GM23248 (cell line): ENCODE data around the gene PDE8B. TPM values are rescaled to one million over a fixed set of nuclear protein-coding genes. Genes with fewer than 3 reads are reported as not detected.

Experiments used
- DNase-seq: peaks from one replicate; pipeline ENCODE4 v3.0.0-alpha.2; 2015
- H2AFZ ChIP-seq: fragments of 200-600 bp; sonication (generic); 2 replicates; pipeline ENCODE4 v1.6.1; 2016; ENCODE audit warnings: antibody characterized with exemption
- H3F3A ChIP-seq: fragments of 200-600 bp; sonication (generic); 2 replicates; pipeline ENCODE4 v1.6.1; 2016; ENCODE audit warnings: mild to moderate bottlenecking, antibody characterized with exemption, mixed run types; ENCODE audit not compliant: insufficient read depth
- H3K27ac ChIP-seq: fragments of 200-600 bp; sonication (generic); 2 replicates; pipeline ENCODE4 v1.5.1; 2016; ENCODE audit warnings: mild to moderate bottlenecking
- H3K27me3 ChIP-seq: fragments of 200-600 bp; sonication (generic); replicated peaks from 2 replicates; pipeline ENCODE4 v1.6.1; 2016; ENCODE audit warnings: mild to moderate bottlenecking; ENCODE audit not compliant: insufficient read depth
- H3K36me3 ChIP-seq: fragments of 200-600 bp; sonication (generic); 2 replicates; pipeline ENCODE4 v1.6.1; 2016; ENCODE audit warnings: low read depth, mild to moderate bottlenecking
- H3K4me1 ChIP-seq: fragments of 200-600 bp; sonication (generic); 2 replicates; pipeline ENCODE4 v1.6.1; 2016; ENCODE audit warnings: mild to moderate bottlenecking; ENCODE audit not compliant: insufficient read depth
- H3K4me2 ChIP-seq: fragments of 200-600 bp; sonication (generic); one replicate; pipeline ENCODE4 v1.6.1; 2016; ENCODE audit warnings: mild to moderate bottlenecking; ENCODE audit not compliant: unreplicated experiment
- H3K4me3 ChIP-seq: fragments of 200-600 bp; sonication (generic); 2 replicates; pipeline ENCODE4 v1.5.1; 2016; ENCODE audit warnings: mild to moderate bottlenecking
- H3K79me2 ChIP-seq: fragments of 200-600 bp; sonication (generic); 2 replicates; pipeline ENCODE4 v1.6.1; 2016; ENCODE audit warnings: mild to moderate bottlenecking; ENCODE audit not compliant: insufficient read depth
- H3K9ac ChIP-seq: fragments of 200-600 bp; sonication (generic); 2 replicates; pipeline ENCODE4 v1.6.1; 2016; ENCODE audit warnings: mild to moderate bottlenecking
- H3K9me2 ChIP-seq: fragments of 200-600 bp; sonication (generic); 2 replicates; pipeline ENCODE4 v1.6.1; 2016; ENCODE audit warnings: mixed run types, mild to moderate bottlenecking, moderate library complexity; ENCODE audit not compliant: insufficient read depth
- H3K9me3 ChIP-seq: fragments of 200-600 bp; sonication (generic); one replicate; pipeline ENCODE4 v1.6.1; 2017; ENCODE audit warnings: low read depth
- H4K20me1 ChIP-seq: fragments of 200-600 bp; sonication (generic); 2 replicates; pipeline ENCODE4 v1.6.0; 2016; ENCODE audit not compliant: insufficient read depth
- EZH2 ChIP-seq: fragments of 200-600 bp; sonication (generic); IDR thresholded peaks from 2 replicates; pipeline ENCODE4 v1.6.1; 2018; ENCODE audit warnings: antibody characterized with exemption, mild to moderate bottlenecking; ENCODE audit not compliant: insufficient read depth, poor library complexity, severe bottlenecking
- EZH2phosphoT487 ChIP-seq: fragments of 200-600 bp; sonication (generic); IDR thresholded peaks from 2 replicates; pipeline ENCODE4 v1.6.1; 2018; ENCODE audit warnings: antibody characterized with exemption, moderate library complexity, mild to moderate bottlenecking, low read depth; ENCODE audit not compliant: insufficient read depth
- WGBS, 2 experiments: methylation state at CpG; one replicate each; pipeline ENCODE4 v1.1.6; 2015 to 2017; ENCODE audit warnings: low lambda C conversion rate in 2 of 2, low coverage in 1 of 2; ENCODE audit errors: missing lambda C conversion rate in 2 of 2; 5-methylcytosine and 5-hydroxymethylcytosine counted together
- in situ Hi-C: fragments of 300-500 bp; cut with MboI; formaldehyde crosslinking; loops from 2 replicates; pipeline ENCODE4 v1.15.0; 2020
- polyA plus RNA-seq: library from polyadenylated mRNA; unstranded; fragments of >200 nt; fragmentation: Nextera tagmentation; extraction: Ambion mirVana; gene quantifications from 2 replicates; pipeline ENCODE4 v1.2.1, GENCODE V29; 2016
- total RNA-seq: library from RNA; depleted of rRNA; stranded (reverse); fragments of >200 nt; shearing (Covaris generic); gene quantifications from 2 replicates; pipeline ENCODE4 v1.2.3, GENCODE V29; 2014

PDE8B gene
- total and polyA plus RNA-seq, 2 experiments from 2014 or later: 0.40 TPM; not detected in 1

GRCh38 chr5:77318060-77318459 lies 107.6 kb downstream of the PDE8B start:
- Histone ChIP-seq H3K36me3 (no peaks in the 10 kb centered on the region), H3K27ac (no peak overlapping the region), H3K9ac (no peak overlapping the region), H3F3A (no peaks in the 10 kb centered on the region), H3K4me1 (peaks cover 7% of the 10 kb centered on the region; the same call in 1 of the 2 replicates), H3K4me2 (no peak overlapping the region), H3K9me3 (no peaks in the 10 kb centered on the region), H3K79me2 (no peaks in the 10 kb centered on the region), H4K20me1 (no peaks in the 10 kb centered on the region), H2AFZ (no peak overlapping the region), H3K4me3 (no peak overlapping the region), H3K9me2 (no peaks in the 10 kb centered on the region), H3K27me3 (no peaks in the 10 kb centered on the region)
- 68 to 72% methylated on average over 2 of the region's 2 CpGs for WGBS, 2 experiments
- TF ChIP-seq EZH2 (no peak), EZH2phosphoT487 (no peak)
- in situ Hi-C loops: no loop called here
- DNase-seq: no peak

GRCh38 chr5:77319117-77319804 lies 108.8 kb downstream of the PDE8B start:
- Histone ChIP-seq H3K9me2 (no peaks in the 10 kb centered on the region), H3K9ac (no peak overlapping the region), H3K9me3 (no peaks in the 10 kb centered on the region), H3K4me2 (no peak overlapping the region), H2AFZ (no peak overlapping the region), H4K20me1 (no peaks in the 10 kb centered on the region), H3K27me3 (no peaks in the 10 kb centered on the region), H3K79me2 (no peaks in the 10 kb centered on the region), H3K36me3 (no peaks in the 10 kb centered on the region), H3F3A (no peaks in the 10 kb centered on the region), H3K4me1 (peaks cover 7% of the 10 kb centered on the region; the same call in 1 of the 2 replicates), H3K27ac (no peak overlapping the region), H3K4me3 (no peak overlapping the region)
- no peak for TF ChIP-seq EZH2
- no peak for TF ChIP-seq EZH2phosphoT487
- in situ Hi-C loops: no loop called here
- no peak for DNase-seq
- WGBS, 2 experiments: 93 to 95% methylated on average over 5 of the region's 5 CpGs

GRCh38 chr5:77321793-77322394 lies 111.4 kb downstream of the PDE8B start:
- Histone ChIP-seq H3K27me3 (no peaks in the 10 kb centered on the region), H3K4me2 (no peak overlapping the region), H3K9me2 (no peaks in the 10 kb centered on the region), H3K4me3 (no peak overlapping the region), H3K9me3 (no peaks in the 10 kb centered on the region), H3K9ac (no peak overlapping the region), H3K4me1 (peaks cover 6% of the 10 kb centered on the region; the same call in 1 of the 2 replicates), H3F3A (no peaks in the 10 kb centered on the region), H3K79me2 (no peaks in the 10 kb centered on the region), H3K36me3 (no peaks in the 10 kb centered on the region), H3K27ac (no peak overlapping the region), H2AFZ (no peak overlapping the region), H4K20me1 (no peaks in the 10 kb centered on the region)
- DNase-seq: no peak
- 87 to 91% methylated on average over 4 of the region's 4 CpGs for WGBS, 2 experiments
- TF ChIP-seq EZH2phosphoT487 (no peak), EZH2 (no peak)
- in situ Hi-C loops: no loop called here

DNA sequence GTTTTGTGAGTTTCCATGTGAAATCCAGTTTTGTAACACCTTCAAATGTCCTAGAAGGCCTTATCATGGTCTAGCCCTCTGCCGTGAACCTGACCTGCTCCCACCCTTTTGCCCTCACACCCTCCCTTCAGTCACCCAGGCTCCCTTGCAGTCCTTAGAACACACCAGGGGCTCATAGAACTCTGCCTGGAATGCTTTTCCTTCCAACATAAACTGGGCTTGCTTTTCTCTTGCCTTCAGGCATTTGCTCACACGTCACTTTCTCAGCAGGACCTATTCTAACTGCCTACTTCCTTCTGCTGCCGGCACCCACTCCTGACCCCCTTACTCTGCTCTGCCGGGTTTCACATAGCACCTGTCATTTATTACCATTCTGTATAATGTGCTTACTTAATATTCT lies 111.9 kb downstream of the PDE8B start:
- Histone ChIP-seq H3K4me1 (0 out of 2 replicates have a peak, but pooled peaks cover under 1% of the 10 kb centered on the region), H3K4me2 (no peak overlapping the region), H3K9me2 (no peaks in the 10 kb centered on the region), H3K36me3 (no peaks in the 10 kb centered on the region), H3K27me3 (no peaks in the 10 kb centered on the region), H4K20me1 (no peaks in the 10 kb centered on the region), H3K9ac (no peak overlapping the region), H3K79me2 (no peaks in the 10 kb centered on the region), H3K27ac (no peak overlapping the region), H2AFZ (no peak overlapping the region), H3F3A (no peaks in the 10 kb centered on the region), H3K9me3 (no peaks in the 10 kb centered on the region), H3K4me3 (no peak overlapping the region)
- DNase-seq: no peak
- 72 to 74% methylated on average over 4 of the region's 4 CpGs for WGBS, 2 experiments
- TF ChIP-seq EZH2: no peak
- no peak for TF ChIP-seq EZH2phosphoT487
- in situ Hi-C loops: no loop called here
